ENCODE measurements around the gene PROK1.
"Not testable (repeated sequence)": the region's sequence is repeated elsewhere in the genome, so short reads cannot be mapped to it uniquely, and the experiment has no call there.

DNA sequence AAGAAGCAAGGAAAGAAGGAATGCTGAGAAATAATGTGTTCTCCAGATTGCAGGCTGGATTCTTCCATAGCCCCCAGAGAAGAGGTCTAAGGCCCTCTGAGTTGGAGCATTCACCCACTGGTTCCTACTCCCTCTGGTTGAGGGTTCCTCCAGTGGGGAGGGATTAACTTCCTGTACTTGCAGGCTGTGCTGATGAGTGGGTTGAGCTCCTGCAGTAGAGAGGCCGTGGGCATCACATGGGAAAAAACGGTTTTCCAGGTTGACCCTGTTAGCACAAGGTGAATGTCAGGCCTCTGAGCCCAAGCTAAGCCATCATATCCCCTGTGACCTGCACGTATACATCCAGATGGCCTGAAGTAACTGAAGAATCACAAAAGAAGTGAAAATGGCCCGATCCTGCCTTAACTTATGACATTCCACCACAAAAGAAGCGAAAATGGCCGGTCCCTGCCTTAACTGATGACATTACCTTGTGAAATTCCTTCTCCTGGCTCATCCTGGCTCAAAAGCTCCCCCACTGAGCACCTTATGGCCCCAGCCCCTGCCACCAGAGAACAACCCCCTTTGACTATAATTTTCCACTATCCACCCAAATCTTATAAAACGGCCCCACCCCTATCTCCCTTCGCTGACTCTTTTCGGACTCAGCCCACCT, 13.2 kb upstream of the PROK1 start:
- not testable (repeated sequence) for TF ChIP-seq RFX5 (IDR thresholded peaks at IDR 0.05; ENCODE audit: low read depth, low read length); ZNF292 (CRISPR knock-in tag; IDR thresholded peaks at IDR 0.05; ENCODE audit: borderline replicate concordance, low read depth); ZBTB21 (CRISPR knock-in tag; IDR thresholded peaks at IDR 0.05); ELF4 (CRISPR knock-in tag; IDR thresholded peaks at IDR 0.05; ENCODE audit: borderline replicate concordance)
